ENCODE measurements around the gene ADD1. TPM values are rescaled to one million over a fixed set of nuclear protein-coding genes. Genes with fewer than 3 reads are reported as not detected.
A peak's percentile ranks its signal among the peaks of the same experiment; 100 is the strongest.

Gene ADD1
- total RNA-seq, 1 donor from 2014 or later = 235 TPM

DNA sequence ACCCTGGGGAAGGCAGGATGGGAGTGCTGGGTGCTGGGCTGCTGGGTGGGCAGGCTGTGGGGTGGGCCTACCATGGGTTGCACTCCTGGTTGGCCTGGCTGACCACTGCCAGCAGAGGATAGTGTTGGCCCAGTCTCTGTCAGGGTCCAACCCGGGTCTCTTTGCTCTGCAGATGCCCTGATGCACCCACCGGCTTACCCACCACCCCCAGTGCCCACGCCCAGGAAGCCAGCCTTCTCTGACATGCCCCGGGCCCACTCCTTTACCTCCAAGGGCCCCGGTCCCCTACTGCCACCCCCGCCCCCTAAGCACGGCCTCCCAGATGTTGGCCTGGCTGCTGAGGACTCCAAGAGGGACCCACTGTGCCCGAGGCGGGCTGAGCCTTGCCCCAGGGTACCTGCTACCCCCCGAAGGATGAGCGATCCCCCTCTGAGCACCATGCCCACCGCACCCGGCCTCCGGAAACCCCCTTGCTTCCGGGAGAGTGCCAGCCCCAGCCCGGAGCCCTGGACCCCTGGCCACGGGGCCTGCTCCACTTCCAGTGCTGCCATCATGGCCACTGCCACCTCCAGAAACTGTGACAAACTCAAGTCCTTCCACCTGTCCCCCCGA is 14.2 kb upstream of the ADD1 start:
- Mint-ChIP-seq H3K27me3 (no peaks in the 10 kb centered on the region), H3K27ac (no peak overlapping the region), H3K36me3 (peaks cover 8% of the 10 kb centered on the region), H3K9me3 (no peaks in the 10 kb centered on the region), H3K4me3 (no peak overlapping the region), H3K4me1 (ENCODE audit: unreplicated experiment) (no peaks in the 10 kb centered on the region)
- DNase-seq (ENCODE audit: extremely low spot score, unreplicated experiment) = no peak
- TF ChIP-seq, protein P1, sequence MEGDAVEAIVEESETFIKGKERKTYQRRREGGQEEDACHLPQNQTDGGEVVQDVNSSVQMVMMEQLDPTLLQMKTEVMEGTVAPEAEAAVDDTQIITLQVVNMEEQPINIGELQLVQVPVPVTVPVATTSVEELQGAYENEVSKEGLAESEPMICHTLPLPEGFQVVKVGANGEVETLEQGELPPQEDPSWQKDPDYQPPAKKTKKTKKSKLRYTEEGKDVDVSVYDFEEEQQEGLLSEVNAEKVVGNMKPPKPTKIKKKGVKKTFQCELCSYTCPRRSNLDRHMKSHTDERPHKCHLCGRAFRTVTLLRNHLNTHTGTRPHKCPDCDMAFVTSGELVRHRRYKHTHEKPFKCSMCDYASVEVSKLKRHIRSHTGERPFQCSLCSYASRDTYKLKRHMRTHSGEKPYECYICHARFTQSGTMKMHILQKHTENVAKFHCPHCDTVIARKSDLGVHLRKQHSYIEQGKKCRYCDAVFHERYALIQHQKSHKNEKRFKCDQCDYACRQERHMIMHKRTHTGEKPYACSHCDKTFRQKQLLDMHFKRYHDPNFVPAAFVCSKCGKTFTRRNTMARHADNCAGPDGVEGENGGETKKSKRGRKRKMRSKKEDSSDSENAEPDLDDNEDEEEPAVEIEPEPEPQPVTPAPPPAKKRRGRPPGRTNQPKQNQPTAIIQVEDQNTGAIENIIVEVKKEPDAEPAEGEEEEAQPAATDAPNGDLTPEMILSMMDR (conservative IDR thresholded peaks at IDR 0.05) = no peak

DNA sequence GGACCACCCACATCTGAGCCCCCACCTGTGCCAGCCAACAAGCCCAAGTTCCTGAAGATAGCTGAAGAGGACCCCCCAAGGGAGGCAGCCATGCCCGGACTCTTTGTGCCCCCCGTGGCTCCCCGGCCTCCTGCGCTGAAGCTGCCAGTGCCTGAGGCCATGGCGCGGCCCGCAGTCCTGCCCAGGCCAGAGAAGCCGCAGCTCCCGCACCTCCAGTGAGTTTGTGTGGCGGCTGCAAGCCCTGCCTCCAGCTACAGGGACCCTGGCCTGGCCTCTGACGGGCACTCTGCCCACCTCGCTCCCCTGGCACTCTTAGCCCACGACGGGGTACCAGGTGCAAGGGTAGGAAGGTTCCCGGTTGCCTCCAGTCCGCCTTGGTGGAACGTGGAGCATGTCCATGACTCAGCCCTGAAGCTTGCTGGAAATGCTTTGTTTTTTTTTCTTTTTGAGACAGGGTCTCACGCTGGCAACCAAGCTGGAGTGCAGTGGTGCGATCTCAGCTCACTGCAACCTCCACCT is 13.7 kb upstream of the ADD1 start:
- Mint-ChIP-seq H3K27ac (no peak overlapping the region), H3K27me3 (no peaks in the 10 kb centered on the region), H3K4me1 (ENCODE audit: unreplicated experiment) (no peaks in the 10 kb centered on the region), H3K36me3 (peaks cover 8% of the 10 kb centered on the region), H3K4me3 (no peak overlapping the region), H3K9me3 (no peaks in the 10 kb centered on the region)
- no peak for DNase-seq (ENCODE audit: extremely low spot score, unreplicated experiment)
- TF ChIP-seq, protein P1 (conservative IDR thresholded peaks at IDR 0.05) = no peak

DNA sequence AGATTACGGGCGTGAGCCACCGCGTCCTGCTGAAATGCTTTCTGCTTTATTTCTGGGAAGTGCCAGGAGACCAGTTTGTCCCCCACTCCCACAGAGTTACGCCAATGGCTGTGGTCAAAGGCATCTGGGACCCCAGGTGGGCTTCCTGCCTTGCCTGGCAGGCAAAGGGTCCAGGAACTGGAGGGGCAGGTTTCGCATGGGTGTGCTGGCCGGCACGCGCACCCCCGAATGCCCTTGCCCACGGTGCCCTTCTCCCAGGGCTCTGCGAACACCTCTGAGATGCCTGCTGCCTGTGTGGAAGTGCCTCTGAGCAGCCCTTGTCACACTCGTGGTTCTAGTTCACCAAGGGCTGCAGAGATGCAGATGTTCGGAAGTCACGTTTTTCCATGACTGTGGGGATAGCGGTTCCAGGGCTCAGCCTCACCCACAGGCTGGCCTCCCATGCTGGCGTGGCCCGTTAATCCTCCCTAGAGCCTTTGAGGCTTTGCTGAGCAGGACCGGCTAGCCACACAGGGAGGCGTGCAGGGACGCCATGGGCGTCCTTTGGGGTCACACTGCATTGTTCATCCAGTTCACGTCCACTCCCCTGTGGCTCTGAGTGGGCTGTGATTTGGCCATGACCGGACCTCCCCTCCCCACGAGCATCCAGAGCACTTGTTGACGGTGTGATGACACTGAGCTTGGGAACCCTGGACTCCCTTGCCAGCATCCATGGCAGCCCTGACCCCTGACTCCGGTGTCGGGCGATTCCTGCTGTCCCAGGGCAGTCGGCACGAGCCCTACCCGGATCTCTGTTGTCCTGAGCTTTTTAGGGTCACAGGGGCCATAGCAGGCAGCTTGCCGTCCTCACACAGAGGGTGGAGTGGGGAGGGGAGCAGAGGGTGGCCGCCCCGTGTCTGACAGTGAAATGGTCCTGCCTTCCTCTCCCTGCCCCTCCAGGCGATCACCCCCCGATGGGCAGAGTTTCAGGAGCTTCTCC is 12.7 kb upstream of the ADD1 start:
- Mint-ChIP-seq H3K9me3 (no peaks in the 10 kb centered on the region), H3K36me3 (peaks cover 8% of the 10 kb centered on the region), H3K4me1 (ENCODE audit: unreplicated experiment) (no peaks in the 10 kb centered on the region), H3K27me3 (no peaks in the 10 kb centered on the region), H3K4me3 (no peak overlapping the region), H3K27ac (no peak overlapping the region)
- peak; percentile 59 for DNase-seq (ENCODE audit: extremely low spot score, unreplicated experiment)
- TF ChIP-seq, protein P1 (conservative IDR thresholded peaks at IDR 0.05) = no peak

DNA sequence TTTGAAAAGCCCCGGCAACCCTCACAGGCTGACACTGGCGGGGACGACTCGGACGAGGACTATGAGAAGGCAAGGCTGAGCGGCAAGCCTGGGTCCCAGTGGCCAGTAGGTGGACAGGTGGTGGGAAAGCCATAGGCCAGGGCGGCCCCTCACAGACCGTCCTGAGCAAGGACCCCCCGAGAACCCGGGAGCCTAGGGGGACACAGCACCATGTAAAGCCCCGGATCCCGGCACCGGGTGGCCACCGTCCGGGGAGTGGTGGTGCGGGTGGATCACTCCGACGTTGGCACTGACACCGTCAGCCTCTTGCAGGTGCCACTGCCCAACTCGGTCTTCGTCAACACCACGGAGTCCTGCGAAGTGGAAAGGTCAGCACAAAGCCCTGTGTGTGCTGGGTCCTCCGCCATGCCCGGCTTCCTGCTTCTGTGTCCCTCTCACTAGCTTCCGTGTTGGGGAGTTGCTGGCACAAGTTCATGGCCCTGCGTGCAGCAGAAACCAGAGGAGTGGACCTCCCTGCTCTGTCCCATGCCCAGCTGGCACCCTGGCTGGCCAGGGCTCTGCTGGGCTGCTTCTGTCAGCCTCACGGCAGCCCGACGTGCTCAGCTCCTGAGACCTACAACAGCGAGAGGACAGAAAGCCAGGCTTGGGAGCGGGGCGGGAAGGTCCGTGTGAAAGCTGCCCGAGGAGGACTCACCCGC is 11.9 kb upstream of the ADD1 start:
- TF ChIP-seq, protein P1 (conservative IDR thresholded peaks at IDR 0.05) = no peak
- no peak overlapping the region for H3K27ac Mint-ChIP-seq
- no peaks in the 10 kb centered on the region for H3K27me3 Mint-ChIP-seq
- H3K36me3 Mint-ChIP-seq = peaks cover 3% of the 10 kb centered on the region
- no peaks in the 10 kb centered on the region for H3K4me1 Mint-ChIP-seq (ENCODE audit: unreplicated experiment)
- DNase-seq (ENCODE audit: extremely low spot score, unreplicated experiment) = peak; percentile 61
- no peak overlapping the region for H3K4me3 Mint-ChIP-seq
- no peaks in the 10 kb centered on the region for H3K9me3 Mint-ChIP-seq

DNA sequence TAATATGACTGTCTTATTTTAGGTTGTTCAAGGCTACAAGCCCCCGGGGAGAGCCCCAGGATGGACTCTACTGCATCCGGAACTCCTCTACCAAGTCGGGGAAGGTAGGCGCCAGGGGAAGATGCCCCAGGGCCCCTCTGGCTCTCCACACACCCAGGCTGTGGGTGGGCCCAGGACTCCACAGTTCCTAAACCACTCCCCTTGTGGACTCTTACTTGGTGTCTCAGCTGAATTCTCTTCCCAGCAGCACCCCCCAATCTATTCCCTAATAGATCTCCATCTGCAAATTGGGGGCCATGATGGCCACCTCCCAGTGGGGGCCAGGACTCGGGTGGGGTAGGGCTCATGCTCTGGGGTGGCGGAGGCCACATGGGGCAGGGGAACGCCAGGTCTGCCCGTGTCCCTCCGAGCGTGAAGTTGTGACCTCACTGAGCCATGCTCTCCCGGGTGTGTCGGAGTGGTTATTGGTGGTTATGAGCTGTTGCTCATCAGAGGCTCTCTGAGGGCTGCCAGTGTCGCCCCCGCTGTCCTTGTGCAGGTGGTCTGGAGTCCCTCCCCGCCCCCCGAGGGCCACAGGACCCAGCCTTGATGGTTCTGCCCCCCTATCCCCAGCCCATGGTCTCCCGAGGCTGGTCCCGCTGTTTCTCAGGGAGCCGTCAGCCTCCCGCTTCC is 11.2 kb upstream of the ADD1 start:
- TF ChIP-seq, protein P1 (conservative IDR thresholded peaks at IDR 0.05) = no peak
- H3K4me3 Mint-ChIP-seq = no peak overlapping the region
- no peaks in the 10 kb centered on the region for H3K9me3 Mint-ChIP-seq
- peak; percentile 63 for DNase-seq (ENCODE audit: extremely low spot score, unreplicated experiment)
- no peaks in the 10 kb centered on the region for H3K4me1 Mint-ChIP-seq (ENCODE audit: unreplicated experiment)
- H3K36me3 Mint-ChIP-seq = peaks cover 3% of the 10 kb centered on the region
- H3K27me3 Mint-ChIP-seq = no peaks in the 10 kb centered on the region
- no peak overlapping the region for H3K27ac Mint-ChIP-seq

Measured in type B pancreatic cell (in vitro differentiated cells).